Activated CD4-positive, alpha-beta T cell treated with anti-CD3 and anti-CD28 coated beads, Interleukin-2, amount 10 ng/mL, durations not matched to agents 7 days and 5 days (primary cell): Measurements from ENCODE around the gene DUSP28. TPM values are rescaled to one million over a fixed set of nuclear protein-coding genes. Genes with fewer than 3 reads are reported as not detected.

Experiments
- CTCF ChIA-PET: fragments of 350-600 bp; sonication (Branson Sonifier 250); formaldehyde crosslinking; loops from one replicate; lab custom pipeline; 2021; ENCODE audit warnings: antibody characterized with exemption; lab: Charles Lee
- POLR2A ChIA-PET: fragments of 350-600 bp; sonication (Branson Sonifier 250); formaldehyde crosslinking; loops from one replicate; lab custom pipeline; 2021; ENCODE audit warnings: antibody characterized with exemption; lab: Charles Lee
- DNase-seq: peaks from one replicate; pipeline ENCODE4 v3.0.0-alpha.2; 2020
- H3K27ac Mint-ChIP-seq: one replicate; pipeline ENCODE4 v1.8.0; 2021; ENCODE audit warnings: mild to moderate bottlenecking, moderate library complexity, mixed read lengths
- H3K27me3 Mint-ChIP-seq: one replicate; pipeline ENCODE4 v1.8.0; 2021; ENCODE audit warnings: mixed read lengths
- H3K36me3 Mint-ChIP-seq: one replicate; pipeline ENCODE4 v1.8.0; 2021; ENCODE audit warnings: low read depth, mixed read lengths
- H3K4me1 Mint-ChIP-seq: one replicate; pipeline ENCODE4 v1.8.0; 2021; ENCODE audit warnings: mixed read lengths
- H3K4me3 Mint-ChIP-seq: one replicate; pipeline ENCODE4 v1.8.0; 2021; ENCODE audit warnings: mild to moderate bottlenecking, moderate library complexity, mixed read lengths
- H3K9me3 Mint-ChIP-seq: one replicate; pipeline ENCODE4 v1.8.0; 2021; ENCODE audit warnings: mixed read lengths
- total RNA-seq, 2 experiments: library from RNA; stranded (reverse); gene quantifications; one replicate each; pipeline ENCODE4 v1.2.3, GENCODE V29; 2021

DUSP28 gene
- total RNA-seq, 2 experiments from 2014 or later: 9.6 to 11.6 TPM

- Mint-ChIP-seq H3K36me3 (peaks cover 25% of the 10 kb centered on the region), H3K4me3 (no peak overlapping the region), H3K4me1 (peaks cover 45% of the 10 kb centered on the region), H3K27ac (peak overlapping the region; percentile 85), H3K27me3 (no peaks in the 10 kb centered on the region), H3K9me3 (peaks cover 3% of the 10 kb centered on the region)
- ChIA-PET CTCF (interaction anchor here (0.6 to 2.2 kb wide), 8 partner anchors 11 to 166 kb away, joined by 3 to 34 read pairs (median 4); no protein-coding TSS in a partner anchor), POLR2A (interaction anchor here (2.0 kb wide), 1 partner anchor 13 kb away, joined by 9 read pairs; no protein-coding TSS in a partner anchor)
- DNase-seq: no peak
Measured at GRCh38 chr2:240579071-240579762, 19.1 kb downstream of the DUSP28 start.

GRCh38 chr2:240579771-240580614, 19.8 kb downstream of the DUSP28 start:
- peaks cover 3% of the 10 kb centered on the region for H3K9me3 Mint-ChIP-seq
- no peak overlapping the region for H3K4me3 Mint-ChIP-seq
- no peaks in the 10 kb centered on the region for H3K27me3 Mint-ChIP-seq
- ChIA-PET CTCF (interaction anchor here (0.7 to 2.2 kb wide), 8 partner anchors 9 to 108 kb away, joined by 3 to 34 read pairs (median 4); no protein-coding TSS in a partner anchor), POLR2A (interaction anchor here (2.0 kb wide), 1 partner anchor 14 kb away, joined by 9 read pairs; no protein-coding TSS in a partner anchor)
- H3K4me1 Mint-ChIP-seq: peaks cover 53% of the 10 kb centered on the region
- peak; percentile 77 for DNase-seq
- peak overlapping the region; percentile 85 for H3K27ac Mint-ChIP-seq
- H3K36me3 Mint-ChIP-seq: peaks cover 25% of the 10 kb centered on the region

- Mint-ChIP-seq H3K27me3 (no peaks in the 10 kb centered on the region), H3K9me3 (peaks cover 3% of the 10 kb centered on the region), H3K36me3 (peaks cover 24% of the 10 kb centered on the region), H3K27ac (peak overlapping the region; percentile 48), H3K4me1 (peaks cover 62% of the 10 kb centered on the region), H3K4me3 (no peak overlapping the region)
- no peak for DNase-seq
- ChIA-PET POLR2A (no interaction called here), CTCF (interaction anchor here (0.6 to 1.2 kb wide), 3 partner anchors 15 to 43 kb away, joined by 3 to 6 read pairs (median 3); no protein-coding TSS in a partner anchor)
Measured at GRCh38 chr2:240581811-240582210, 21.7 kb downstream of the DUSP28 start.

- CTCF ChIA-PET: interaction anchor here (1.2 kb wide), 2 partner anchors 17 to 22 kb away, joined by 3 to 4 read pairs; no protein-coding TSS in a partner anchor
- H3K4me1 Mint-ChIP-seq: peaks cover 69% of the 10 kb centered on the region
- POLR2A ChIA-PET: no interaction called here
- peaks cover 22% of the 10 kb centered on the region for H3K36me3 Mint-ChIP-seq
- no peak overlapping the region for H3K4me3 Mint-ChIP-seq
- H3K27ac Mint-ChIP-seq: no peak overlapping the region
- no peak for DNase-seq
- H3K27me3 Mint-ChIP-seq: no peaks in the 10 kb centered on the region
- peaks cover 3% of the 10 kb centered on the region for H3K9me3 Mint-ChIP-seq
Measured at GRCh38 chr2:240582781-240583180, 22.6 kb downstream of the DUSP28 start.

GRCh38 chr2:240583774-240584173, 23.6 kb downstream of the DUSP28 start:
- Mint-ChIP-seq H3K27ac (no peak overlapping the region), H3K27me3 (no peaks in the 10 kb centered on the region), H3K4me1 (peaks cover 73% of the 10 kb centered on the region), H3K4me3 (no peak overlapping the region), H3K36me3 (peaks cover 22% of the 10 kb centered on the region), H3K9me3 (peaks cover 3% of the 10 kb centered on the region)
- no peak for DNase-seq
- POLR2A ChIA-PET: no interaction called here
- CTCF ChIA-PET: interaction anchor here (6.6 kb wide), 1 partner anchor 18 kb away, joined by 67 read pairs; no protein-coding TSS in a partner anchor

GRCh38 chr2:240584486-240585031, 24.4 kb downstream of the DUSP28 start:
- CTCF ChIA-PET: interaction anchor here (3.6 to 6.6 kb wide), 2 partner anchors 19 to 71 kb away, joined by 14 to 67 read pairs; no protein-coding TSS in a partner anchor
- peak overlapping the region; percentile 92 for H3K4me3 Mint-ChIP-seq
- peaks cover 19% of the 10 kb centered on the region for H3K36me3 Mint-ChIP-seq
- peaks cover 3% of the 10 kb centered on the region for H3K9me3 Mint-ChIP-seq
- no peak overlapping the region for H3K27ac Mint-ChIP-seq
- H3K27me3 Mint-ChIP-seq: no peaks in the 10 kb centered on the region
- H3K4me1 Mint-ChIP-seq: peaks cover 69% of the 10 kb centered on the region
- no peak for DNase-seq
- POLR2A ChIA-PET: no interaction called here

- H3K27me3 Mint-ChIP-seq: no peaks in the 10 kb centered on the region
- POLR2A ChIA-PET: no interaction called here
- H3K36me3 Mint-ChIP-seq: peaks cover 14% of the 10 kb centered on the region
- H3K9me3 Mint-ChIP-seq: peaks cover 3% of the 10 kb centered on the region
- DNase-seq: no peak
- H3K4me3 Mint-ChIP-seq: peak overlapping the region; percentile 92
- CTCF ChIA-PET: interaction anchor here (1.2 to 6.6 kb wide), 6 partner anchors 9 to 72 kb away, joined by 5 to 67 read pairs (median 8); partner anchors contain the start of gene ANKMY1
- peak overlapping the region; percentile 55 for H3K27ac Mint-ChIP-seq
- peaks cover 64% of the 10 kb centered on the region for H3K4me1 Mint-ChIP-seq
Measured at GRCh38 chr2:240585101-240585500, 24.9 kb downstream of the DUSP28 start.

- ChIA-PET CTCF (interaction anchor here (1.2 to 6.6 kb wide), 9 partner anchors 8 to 72 kb away, joined by 5 to 67 read pairs (median 8); partner anchors contain the start of gene ANKMY1), POLR2A (interaction anchor here (1.9 kb wide), 1 partner anchor 20 kb away, joined by 11 read pairs; no protein-coding TSS in a partner anchor)
- Mint-ChIP-seq H3K27ac (peak overlapping the region; percentile 89), H3K4me3 (peak overlapping the region; percentile 92), H3K9me3 (peaks cover 3% of the 10 kb centered on the region), H3K4me1 (peaks cover 57% of the 10 kb centered on the region), H3K36me3 (peaks cover 9% of the 10 kb centered on the region), H3K27me3 (no peaks in the 10 kb centered on the region)
- no peak for DNase-seq
Measured at GRCh38 chr2:240585681-240586197, 25.6 kb downstream of the DUSP28 start.

GRCh38 chr2:240586198-240586918, 26.2 kb downstream of the DUSP28 start, which contains the start of gene CAPN10:
Gene CAPN10 (plus strand): TSS chr2:240586734. CDS start chr2:240586912, 178 bp downstream.
- peaks cover 56% of the 10 kb centered on the region for H3K4me1 Mint-ChIP-seq
- H3K4me3 Mint-ChIP-seq: peak within 1 kb of the TSS; percentile 92
- H3K36me3 Mint-ChIP-seq: peaks cover 6% of the 10 kb centered on the region
- H3K27ac Mint-ChIP-seq: peak within 1 kb of the TSS; percentile 93
- POLR2A ChIA-PET: interaction anchor here (0.9 to 1.9 kb wide), 2 partner anchors 20 to 39 kb away, joined by 3 to 11 read pairs; partner anchors contain the start of gene GPR35
- peak; percentile 97 for DNase-seq
- H3K27me3 Mint-ChIP-seq: no peaks in the 10 kb centered on the region
- H3K9me3 Mint-ChIP-seq: no peaks in the 10 kb centered on the region
- CTCF ChIA-PET: interaction anchor here (1.2 to 6.6 kb wide), 13 partner anchors 8 to 73 kb away, joined by 3 to 67 read pairs (median 7); partner anchors contain the start of gene ANKMY1

GRCh38 chr2:240586919-240587800, 27.0 kb downstream of the DUSP28 start:
- H3K36me3 Mint-ChIP-seq: peaks cover 5% of the 10 kb centered on the region
- H3K9me3 Mint-ChIP-seq: no peaks in the 10 kb centered on the region
- peaks cover 55% of the 10 kb centered on the region for H3K4me1 Mint-ChIP-seq
- CTCF ChIA-PET: interaction anchor here (1.1 to 6.6 kb wide), 13 partner anchors 9 to 811 kb away, joined by 3 to 67 read pairs (median 7); no protein-coding TSS in a partner anchor
- peak overlapping the region; percentile 92 for H3K4me3 Mint-ChIP-seq
- peak; percentile 77 for DNase-seq
- H3K27ac Mint-ChIP-seq: peak overlapping the region; percentile 93
- H3K27me3 Mint-ChIP-seq: no peaks in the 10 kb centered on the region
- POLR2A ChIA-PET: interaction anchor here (0.9 to 1.9 kb wide), 2 partner anchors 21 to 38 kb away, joined by 3 to 11 read pairs; partner anchors contain the start of gene GPR35
